GM12873 (cell line): Measurements from ENCODE around the gene BICD1.

Experiments used
- CTCF ChIP-seq: IDR thresholded peaks from 2 replicates; pipeline ENCODE4 v1.5.1; 2012; ENCODE audit warnings: low read depth, mild to moderate bottlenecking, moderate library complexity, low read length, control low read depth; ENCODE audit not compliant: insufficient read depth; ENCODE audit errors: missing control alignments

BICD1 gene

DNA sequence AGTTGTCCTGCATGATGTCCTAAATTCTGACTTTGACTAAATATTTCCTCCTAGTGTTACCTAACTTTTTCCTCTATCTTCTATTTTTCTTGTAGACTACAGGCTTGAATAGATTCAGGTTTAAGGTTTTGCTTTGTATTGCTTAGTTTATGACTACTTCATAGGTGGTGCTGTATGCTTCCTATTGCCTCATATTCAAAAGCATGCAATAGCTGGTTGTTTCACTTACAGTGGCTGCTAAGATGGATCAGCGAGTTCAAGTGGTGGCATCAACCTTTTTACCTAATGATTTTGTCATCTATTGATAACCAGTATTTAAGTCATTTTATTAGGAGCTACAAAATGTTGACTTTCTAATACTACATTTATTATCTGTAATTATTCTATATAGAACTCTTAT, 36.3 kb upstream of the BICD1 start:
- TF ChIP-seq CTCF: no peak

- TF ChIP-seq CTCF: no peak
Measured at GRCh38 chr12:32072102-32072501, 34.5 kb upstream of the BICD1 start.

DNA sequence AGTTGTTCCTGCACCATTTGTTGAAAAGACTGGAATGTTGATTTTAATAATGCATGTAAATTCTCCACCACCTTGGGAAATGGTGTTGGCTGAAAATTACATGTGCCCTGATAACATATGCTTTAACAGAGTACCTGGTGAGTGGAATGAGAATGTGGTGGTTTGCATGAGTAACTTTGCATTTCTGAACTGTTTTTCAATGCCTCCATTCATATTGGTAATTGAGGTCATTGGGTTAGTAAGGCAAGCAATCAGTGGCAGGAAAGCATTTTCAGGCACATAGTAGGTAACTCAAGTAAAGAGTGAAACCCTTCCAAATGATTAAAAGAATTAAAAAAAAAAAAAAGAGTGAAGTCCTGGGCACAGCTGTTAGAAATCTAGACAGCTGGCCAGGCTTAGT, 32.2 kb upstream of the BICD1 start:
- no peak for TF ChIP-seq CTCF

GRCh38 chr12:32076941-32077340, 29.7 kb upstream of the BICD1 start:
- TF ChIP-seq CTCF: no peak

DNA sequence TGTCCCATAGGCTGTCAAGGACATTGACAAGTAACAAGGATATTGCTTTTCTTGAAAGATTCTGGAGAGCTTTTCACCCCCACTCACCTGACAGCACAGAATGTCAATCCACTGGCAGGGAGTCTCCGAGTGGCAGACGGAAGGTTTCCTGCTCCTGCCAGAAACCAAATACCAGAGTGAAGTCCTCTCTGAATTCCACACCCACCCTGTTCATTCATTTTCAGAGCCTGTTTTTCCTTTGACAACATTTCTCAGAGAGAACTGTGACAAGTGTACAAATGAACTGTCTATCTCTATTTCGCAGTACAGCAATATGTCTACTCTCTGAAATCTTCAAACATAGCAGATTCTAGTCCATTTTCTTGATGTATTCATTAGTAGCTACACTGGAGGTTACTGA, 26.2 kb upstream of the BICD1 start:
- TF ChIP-seq CTCF: no peak

GRCh38 chr12:32083489-32083888, 23.2 kb upstream of the BICD1 start:
- TF ChIP-seq CTCF: no peak

DNA sequence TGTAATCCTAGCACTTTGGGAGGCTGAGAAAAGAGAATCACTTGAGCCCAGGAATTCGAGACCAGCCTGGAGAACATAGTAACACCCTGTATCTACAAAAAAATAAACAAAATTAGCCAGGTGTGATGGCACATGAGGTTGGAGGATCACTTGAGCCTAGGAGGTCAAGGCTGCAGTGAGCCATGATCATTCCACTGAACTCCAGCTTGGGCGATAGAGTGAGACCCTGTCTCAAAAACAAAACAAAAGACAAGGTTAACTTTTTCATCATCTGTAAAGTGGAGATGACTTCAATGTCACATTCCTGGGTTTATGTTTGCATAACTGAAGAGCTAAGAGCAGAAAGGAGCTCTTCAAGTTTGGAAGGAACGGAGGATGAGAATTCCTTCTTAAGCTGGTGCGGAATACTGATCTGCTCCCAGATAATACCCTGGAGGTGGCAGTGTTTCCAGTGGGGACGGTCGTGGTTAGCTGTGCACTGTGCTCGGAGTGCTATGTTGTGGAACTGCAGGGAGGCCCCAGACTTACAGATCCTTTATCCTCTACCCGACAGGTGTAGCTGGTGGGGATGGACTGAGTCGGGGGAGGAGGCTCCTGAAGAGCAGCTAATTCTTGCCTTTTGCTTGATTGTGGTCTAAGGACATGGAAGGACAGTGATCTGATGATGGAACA, 22.5 kb upstream of the BICD1 start:
- no peak for TF ChIP-seq CTCF

- no peak for TF ChIP-seq CTCF
Measured at GRCh38 chr12:32084753-32085152, 21.9 kb upstream of the BICD1 start.
